Inflammatory macrophage treated with lipopolysaccharide for 1 hour (primary cell): ENCODE data around the gene HELLS.
A peak's percentile ranks its signal among the peaks of the same experiment; 100 is the strongest.
"Not testable (repeated sequence)": the region's sequence is repeated elsewhere in the genome, so short reads cannot be mapped to it uniquely, and the experiment has no call there.

ENCODE experiments used
- DNase-seq, 2 donors: peaks; one replicate each; pipeline ENCODE4 v3.0.0-alpha.2; 2020 to 2022

HELLS gene

DNA sequence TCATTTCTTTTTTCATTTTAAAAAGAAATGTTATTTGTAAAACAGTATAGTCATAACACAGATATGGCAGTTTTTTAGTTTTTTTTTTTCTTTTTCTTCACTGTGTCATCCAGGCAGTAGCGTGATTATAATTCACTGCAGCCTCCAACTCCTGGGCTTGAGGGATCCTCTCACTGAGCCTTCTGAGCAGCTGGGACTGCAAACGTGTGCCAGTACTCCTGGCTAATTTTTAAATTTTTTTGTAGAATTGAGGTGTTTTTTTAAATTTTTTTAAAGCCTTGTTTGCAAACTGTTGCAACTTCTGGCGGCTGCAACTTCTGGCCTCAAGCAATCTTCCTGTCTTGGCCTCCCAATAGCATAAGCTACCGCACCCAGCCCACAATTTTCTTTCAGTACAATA lies 63.0 kb downstream of the HELLS start:
- no peak for DNase-seq

DNA sequence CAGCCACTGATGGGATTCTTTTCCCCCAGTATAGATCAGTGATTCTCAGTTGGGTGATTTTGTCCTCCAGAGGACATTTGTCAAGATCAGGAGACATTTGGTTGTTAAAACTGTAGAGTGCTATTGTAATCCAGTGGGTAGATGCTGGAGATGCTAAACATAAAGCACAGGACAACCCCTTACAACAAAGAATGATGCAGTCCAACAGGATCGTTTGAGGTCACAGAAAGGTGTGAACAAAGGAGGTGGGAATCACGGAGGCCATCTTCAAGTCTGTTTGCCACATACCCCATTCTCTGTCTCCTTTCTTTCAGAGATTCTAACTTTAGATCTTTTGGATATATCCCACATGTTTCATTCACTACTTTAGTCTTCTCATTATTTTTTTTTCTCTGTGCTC lies 69.0 kb downstream of the HELLS start:
- DNase-seq = no peak

DNA sequence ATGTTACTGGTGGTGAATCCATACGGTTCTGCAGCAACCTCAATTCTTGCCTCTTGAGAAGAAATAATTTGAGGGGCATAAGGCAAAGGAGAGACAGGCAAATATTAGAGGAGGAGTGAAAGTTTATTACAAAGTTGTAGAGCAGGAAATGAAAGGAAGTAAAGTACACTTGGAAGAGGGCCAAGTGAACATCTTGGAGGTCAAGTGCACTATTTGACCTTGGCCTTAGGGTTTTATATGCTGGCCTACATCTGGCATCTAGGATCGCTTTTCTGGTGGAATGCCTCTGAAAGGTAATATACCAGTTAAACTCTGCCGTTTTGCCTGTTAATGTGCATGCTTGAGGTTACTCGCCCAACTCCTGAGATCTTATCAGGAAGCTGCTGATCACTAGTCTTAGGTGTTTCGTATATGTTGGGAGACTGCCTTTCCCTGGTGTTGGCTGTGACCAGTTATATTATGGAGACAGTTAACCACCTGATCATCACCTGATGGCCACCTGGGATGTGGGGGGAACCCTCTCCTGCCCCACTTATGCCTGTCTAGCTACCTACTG lies 71.9 kb downstream of the HELLS start:
- no peak for DNase-seq

DNA sequence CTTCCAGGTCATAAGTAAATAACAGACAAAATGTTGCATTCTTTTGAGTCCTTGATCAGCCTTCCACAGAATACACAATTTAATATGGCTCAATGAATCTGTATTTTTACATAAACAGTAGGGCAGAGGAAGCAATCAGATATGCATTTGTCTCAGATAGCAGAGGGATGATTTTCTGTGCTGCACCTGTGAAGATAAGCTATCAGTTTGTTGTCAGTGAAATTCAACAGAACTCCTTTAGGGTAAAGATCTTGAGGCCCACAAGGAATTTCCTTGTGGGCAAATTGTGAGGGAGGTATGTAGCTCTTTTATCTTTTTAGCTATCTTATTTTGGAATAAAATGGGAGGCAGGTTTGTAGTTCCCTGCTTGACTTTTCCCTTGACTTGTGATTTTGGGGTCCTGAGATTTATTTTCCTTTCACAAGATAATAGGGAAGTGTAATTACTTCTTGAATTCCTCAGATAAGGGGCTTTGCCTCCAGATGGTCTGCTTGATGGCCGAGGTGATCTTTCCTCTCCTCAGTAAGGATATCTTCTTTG lies 77.1 kb downstream of the HELLS start:
- no peak for DNase-seq

DNA sequence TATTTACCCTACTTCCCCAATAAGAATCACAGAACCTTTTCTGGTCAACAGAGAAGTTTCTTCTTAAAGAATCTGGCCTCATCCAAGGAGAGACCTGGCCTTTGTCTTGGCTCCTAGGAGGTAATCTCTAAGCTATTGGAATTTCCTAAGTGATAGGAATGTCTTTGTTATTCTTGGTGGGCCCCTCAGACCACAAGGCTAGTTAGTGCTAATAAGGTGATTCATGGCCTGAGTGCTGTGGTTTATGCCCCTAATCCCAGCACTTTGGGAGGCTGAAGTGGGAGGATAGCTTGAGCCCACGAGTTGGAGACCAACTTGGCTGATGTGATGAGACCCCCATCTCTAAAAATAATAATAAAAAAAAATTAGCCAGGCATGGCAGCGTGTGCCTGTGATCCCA lies 78.0 kb downstream of the HELLS start:
- DNase-seq = no peak

DNA sequence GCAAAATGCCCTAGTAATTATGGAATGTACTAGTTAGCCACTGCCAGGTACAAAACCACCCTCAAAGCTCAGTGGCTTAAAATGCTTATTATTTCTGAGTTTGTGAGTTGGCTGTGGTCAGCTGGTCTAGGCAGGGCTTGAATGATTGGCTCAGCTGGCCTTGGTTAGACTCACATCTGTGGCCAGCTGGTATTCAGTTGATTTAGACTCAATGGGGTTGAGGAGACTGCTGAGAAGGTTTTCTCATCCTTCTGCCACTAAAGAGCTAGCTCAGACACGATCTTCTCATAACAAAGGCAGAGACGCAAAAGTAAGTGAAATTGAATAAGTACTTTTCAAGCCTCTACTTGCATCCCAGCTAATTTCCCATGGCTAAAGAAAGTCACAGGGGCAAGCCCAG lies 80.9 kb downstream of the HELLS start:
- DNase-seq = no peak

DNA sequence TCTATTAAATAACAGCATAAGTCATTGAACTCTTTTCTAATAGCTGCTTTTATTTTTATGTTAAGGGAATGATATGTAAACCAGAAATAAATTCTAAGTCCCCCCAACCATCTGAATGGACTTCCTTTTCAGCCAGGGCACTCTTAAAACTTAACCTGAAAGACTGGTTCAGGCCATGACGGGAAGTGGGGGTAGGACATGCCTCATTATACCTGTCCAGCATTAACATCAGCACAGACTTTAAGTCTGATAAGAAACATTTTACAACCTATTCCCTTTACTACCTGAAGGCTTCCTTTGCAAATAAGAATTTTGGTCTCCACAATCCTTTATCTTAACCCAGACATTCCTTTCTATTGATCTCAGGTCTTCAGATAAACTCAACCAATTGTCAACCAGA lies 81.9 kb downstream of the HELLS start:
- DNase-seq = no peak

DNA sequence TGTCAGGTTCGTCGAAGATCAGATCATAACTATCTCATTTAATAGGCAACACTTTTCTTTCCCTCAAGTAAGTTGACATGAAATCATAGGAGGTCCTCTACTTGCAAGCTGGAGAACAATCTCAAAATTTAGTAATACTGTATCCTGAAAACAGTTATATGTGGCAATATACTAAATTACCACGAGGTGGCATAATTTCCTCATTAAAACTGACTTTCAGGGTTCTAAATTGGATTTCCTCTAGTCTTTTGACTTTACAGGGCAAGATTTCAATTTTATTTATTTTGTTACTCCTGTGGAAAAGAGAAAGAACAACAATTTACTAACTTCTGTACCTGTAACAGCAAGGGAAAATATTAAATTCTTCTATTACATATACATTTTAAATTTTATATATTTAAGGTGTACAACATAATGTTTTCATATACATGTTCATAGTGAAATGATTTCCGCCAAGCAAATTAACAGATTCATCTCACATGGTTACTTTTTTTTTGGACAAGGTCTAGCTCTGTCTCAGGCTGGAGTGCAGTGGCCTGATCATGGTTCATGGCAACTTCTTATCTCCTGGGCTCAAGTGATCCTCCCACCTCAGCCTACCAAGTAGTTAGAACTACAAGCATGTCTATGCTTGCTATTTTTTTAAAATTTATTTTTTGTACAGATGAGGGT lies 84.6 kb downstream of the HELLS start:
- peak; percentile 2 to 48 for DNase-seq

DNA sequence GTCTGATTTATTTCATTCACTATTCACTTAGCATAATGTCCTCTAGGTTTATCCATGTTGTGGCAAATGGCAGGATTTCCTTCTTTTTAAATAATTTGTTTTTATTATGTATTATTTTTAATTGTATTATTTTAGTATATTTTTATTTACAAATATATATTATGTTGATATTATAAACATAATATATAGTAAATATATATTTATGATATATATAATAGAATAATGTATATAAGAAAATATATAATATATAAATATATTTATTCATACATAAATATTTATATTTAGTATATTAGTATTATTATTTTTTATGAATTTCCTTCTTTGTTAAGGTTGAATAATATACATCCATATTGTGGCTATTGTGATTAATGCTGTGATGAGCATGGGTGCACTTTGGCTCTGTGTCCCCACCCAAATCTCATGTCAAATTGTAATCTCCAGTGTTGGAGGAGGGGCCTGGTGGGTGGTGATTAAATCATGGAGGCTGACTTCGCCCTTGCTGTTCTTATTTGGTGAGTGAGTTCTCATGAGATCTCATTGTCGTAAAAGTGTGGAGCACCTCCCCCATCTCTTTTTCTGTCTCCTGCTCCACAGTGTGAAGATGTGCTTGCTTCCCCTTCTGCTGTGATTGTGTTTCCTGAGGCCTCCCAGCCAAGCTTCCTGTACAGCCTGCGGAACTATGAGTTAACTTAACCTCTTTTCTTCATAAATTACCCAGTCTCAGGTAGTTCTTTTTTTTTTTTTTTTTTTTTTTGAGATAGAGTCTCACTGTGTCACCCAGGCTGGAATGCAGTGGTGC lies 85.7 kb downstream of the HELLS start:
- DNase-seq = no peak

DNA sequence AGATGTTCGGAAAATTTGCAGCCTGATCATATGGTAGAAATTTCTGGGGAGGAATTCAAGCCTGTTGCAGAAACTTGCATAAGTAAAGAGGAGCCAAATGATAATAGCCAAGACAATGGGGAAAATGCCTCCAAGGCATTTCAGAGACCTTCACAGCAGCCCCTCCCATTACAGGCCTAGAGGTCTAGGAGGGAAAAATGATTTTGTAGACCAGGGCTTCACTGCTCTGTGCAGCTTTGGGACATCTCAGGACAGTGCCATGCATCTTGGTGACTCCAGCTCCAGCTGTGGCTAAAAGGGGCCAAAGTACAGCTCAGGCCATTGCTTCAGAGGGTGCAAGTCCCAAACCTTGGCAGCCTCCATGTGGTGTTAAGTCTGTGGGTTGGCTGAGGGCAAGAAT lies 87.4 kb downstream of the HELLS start:
- no peak for DNase-seq

DNA sequence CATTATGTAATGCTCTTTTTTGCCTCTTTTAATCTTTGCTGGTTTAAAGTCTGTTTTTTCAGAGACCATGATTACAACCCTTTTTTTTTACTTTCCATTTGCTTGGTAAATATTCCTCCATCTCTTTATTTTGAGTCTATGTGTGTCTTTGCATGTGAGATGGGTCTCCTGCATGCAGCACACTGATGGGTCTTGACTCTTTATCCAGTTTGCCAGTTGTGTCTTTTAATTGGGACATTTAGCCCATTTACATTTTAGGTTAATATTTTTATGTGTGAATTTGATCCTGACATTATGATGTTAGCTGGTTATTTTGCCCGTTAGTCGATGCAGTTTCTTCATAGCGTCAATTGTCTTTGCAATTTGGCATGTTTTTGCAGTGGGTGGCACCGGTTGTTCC lies 92.5 kb downstream of the HELLS start:
- DNase-seq = not testable (repeated sequence)

DNA sequence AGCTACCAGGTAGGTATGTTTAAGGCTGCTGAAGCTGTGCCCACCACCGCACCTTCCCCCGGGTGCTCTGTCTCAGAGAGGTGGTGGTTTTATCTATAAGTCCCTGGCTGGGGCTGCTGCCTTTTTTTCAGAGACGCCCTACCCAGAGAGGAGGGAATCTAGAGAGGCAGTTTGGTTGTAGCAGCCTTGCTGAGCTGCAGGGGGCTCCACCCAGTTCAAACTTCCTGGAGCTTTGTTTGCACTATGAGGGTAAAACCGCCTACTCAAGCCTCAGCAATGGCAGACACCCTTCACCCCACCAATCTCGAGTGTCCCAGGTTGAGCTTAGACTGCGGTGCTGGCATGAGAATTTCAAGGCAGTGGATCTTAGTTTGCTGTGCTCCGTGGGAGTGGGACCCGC lies 94.3 kb downstream of the HELLS start:
- no peak for DNase-seq

DNA sequence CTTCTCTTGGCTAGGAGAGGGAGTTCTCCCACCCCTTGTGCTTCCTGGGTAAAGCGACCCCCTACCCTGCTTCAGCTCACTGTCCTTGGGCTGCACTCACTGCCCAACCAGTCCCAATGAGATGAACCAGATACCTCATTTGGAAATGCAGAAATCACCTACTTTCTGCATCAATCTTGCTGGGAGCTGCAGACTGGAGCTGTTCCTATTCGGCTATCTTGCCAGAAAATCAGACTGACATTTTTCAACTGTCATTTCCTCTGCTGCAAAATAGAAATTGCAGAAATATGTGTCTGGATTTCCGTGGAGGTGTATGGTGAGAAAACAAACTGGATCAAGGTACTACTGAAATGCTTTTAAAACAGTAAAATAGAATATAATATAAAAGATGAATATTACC lies 95.0 kb downstream of the HELLS start:
- DNase-seq = no peak

DNA sequence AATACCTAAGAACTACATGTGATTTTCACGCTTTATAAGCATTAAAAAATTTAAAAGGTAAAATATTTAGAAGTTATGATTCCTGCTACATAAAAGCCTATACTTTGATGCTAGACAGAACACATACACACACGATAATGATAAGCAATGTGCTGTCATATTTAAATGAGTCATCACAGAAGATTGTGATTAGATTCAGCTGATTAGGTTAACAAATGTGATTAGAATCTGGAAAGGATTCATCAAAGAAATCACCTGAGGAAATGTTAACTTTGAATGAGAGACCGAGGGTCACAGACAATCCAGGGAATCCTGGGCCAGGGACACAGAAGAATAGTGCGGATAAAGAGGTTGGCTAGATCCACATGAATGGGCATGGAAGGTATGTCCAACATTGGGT lies 95.9 kb downstream of the HELLS start:
- DNase-seq = no peak

DNA sequence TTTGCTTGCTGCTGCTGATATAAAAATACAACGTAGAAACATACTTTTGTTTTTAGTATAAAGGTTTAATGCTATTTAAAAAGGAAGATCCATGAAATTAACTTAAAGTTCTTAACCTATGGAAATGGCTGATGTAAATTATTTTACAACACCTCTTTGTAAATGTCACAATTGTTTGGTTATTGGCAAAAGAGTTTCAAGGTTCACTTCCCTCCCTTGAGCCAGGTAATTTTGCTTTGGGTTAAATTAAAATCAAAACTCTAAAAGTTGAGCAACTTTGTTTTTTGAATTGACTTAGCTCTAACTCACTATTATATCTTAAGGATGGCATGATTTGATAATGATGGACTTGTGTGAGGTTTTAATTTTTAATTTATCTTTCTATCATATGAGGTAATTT lies 98.8 kb downstream of the HELLS start:
- DNase-seq = no peak

DNA sequence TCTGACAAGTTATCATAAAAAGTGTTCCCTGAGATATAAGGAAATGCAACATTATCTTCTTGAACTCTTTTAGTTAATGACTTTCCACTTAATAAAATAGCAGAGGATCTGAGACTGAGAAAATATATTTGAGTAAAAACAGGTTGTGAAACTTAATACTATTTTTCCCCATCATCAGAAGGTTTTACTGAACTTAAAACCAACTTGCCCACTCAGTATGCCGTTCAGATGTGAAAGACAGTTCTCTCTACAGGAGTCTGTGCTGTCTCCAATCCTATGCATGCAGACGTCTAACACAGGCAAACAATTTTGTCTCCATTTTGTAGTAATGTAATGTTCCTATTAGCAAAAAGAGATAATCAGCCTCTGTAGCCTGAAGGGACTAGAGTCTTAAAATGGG lies 99.7 kb downstream of the HELLS start:
- DNase-seq = no peak
